ENCODE results near the gene UBE2E1. TPM values are rescaled to one million over a fixed set of nuclear protein-coding genes. Genes with fewer than 3 reads are reported as not detected.

UBE2E1 gene
- total and polyA plus RNA-seq, 2 of the 4 experiments (the other 2 are of a cell fraction): 54.1 to 91.6 TPM

GRCh38 chr3:23840521-23840920 is 34.8 kb downstream of the UBE2E1 start:
- no peak overlapping the region for H2BK5ac ChIP-seq (ENCODE audit: low read depth, low read length, poor library complexity, severe bottlenecking)
- H4K5ac ChIP-seq (ENCODE audit: low read depth, low read length): no peak overlapping the region
- H2AFZ ChIP-seq (replicated peaks; ENCODE audit: low read length, poor library complexity): no peak overlapping the region
- CTCF ChIA-PET: interaction anchor here (0.6 kb wide), 1 partner anchor 622 kb away, joined by 3 read pairs; no protein-coding TSS in a partner anchor
- no peak overlapping the region for H3K18ac ChIP-seq (ENCODE audit: low read depth, low read length)
- DNase-seq (no peak), ATAC-seq (ENCODE audit: low read depth) (no peak)
- no peak for TF ChIP-seq USF2 (IDR thresholded peaks at IDR 0.05; ENCODE audit: low read depth, low read length)
- TF ChIP-seq FOS (IDR thresholded peaks at IDR 0.05; ENCODE audit: low read depth, low read length): no peak
- no peak for TF ChIP-seq BHLHE40 (IDR thresholded peaks at IDR 0.05; ENCODE audit: low read depth, low read length)
- TF ChIP-seq CTCF (conservative IDR thresholded peaks at IDR 0.05; ENCODE audit: low read depth, low read length): no peak
- no peak for TF ChIP-seq CHD1 (IDR thresholded peaks at IDR 0.05; ENCODE audit: low read depth, low read length)
- TF ChIP-seq NFE2L2 (IDR thresholded peaks at IDR 0.05; ENCODE audit: low read depth, low read length): no peak
- no peak for TF ChIP-seq CEBPB (IDR thresholded peaks at IDR 0.05; ENCODE audit: low read depth, low read length)
- no peak for TF ChIP-seq RAD21 (IDR thresholded peaks at IDR 0.05; ENCODE audit: low read length)
- TF ChIP-seq POLR2A (IDR thresholded peaks at IDR 0.05; ENCODE audit: low read depth, low read length): no peak
- TF ChIP-seq SMC3 (IDR thresholded peaks at IDR 0.05; ENCODE audit: low read depth, low read length): no peak
- no peak for TF ChIP-seq RCOR1 (IDR thresholded peaks at IDR 0.05; ENCODE audit: insufficient replicate concordance, low read length)
- TF ChIP-seq MXI1 (IDR thresholded peaks at IDR 0.05; ENCODE audit: borderline replicate concordance, low read depth, low read length): no peak
- TF ChIP-seq MAFK (IDR thresholded peaks at IDR 0.05; ENCODE audit: low read depth, low read length): no peak
- no peak for TF ChIP-seq ELK1 (IDR thresholded peaks at IDR 0.05; ENCODE audit: borderline replicate concordance, low read depth, low read length)
- no peak for TF ChIP-seq MAZ (IDR thresholded peaks at IDR 0.05; ENCODE audit: borderline replicate concordance, low read depth, low read length)
- TF ChIP-seq RFX5 (IDR thresholded peaks at IDR 0.05; ENCODE audit: low read depth, low read length): no peak
- peaks cover 39 to 57% of the 10 kb centered on the region in 2 experiments for H3K79me1 ChIP-seq (ENCODE audit: low read depth in 1 of 2, low read length in 2 of 2)
- no peak overlapping the region for H2BK15ac ChIP-seq (ENCODE audit: low read depth, low read length)
- H3K27me3 ChIP-seq (ENCODE audit: control insufficient read depth, insufficient read depth, low read length): no peaks in the 10 kb centered on the region
- H3K14ac ChIP-seq (replicated peaks; ENCODE audit: low read depth, low read length): no peak overlapping the region
- dilution Hi-C loops (cut with HindIII; ENCODE audit: low sequenced_read_pairs, unreplicated experiment): no loop called here
- no peak overlapping the region for H2AK9ac ChIP-seq (replicated peaks; ENCODE audit: low read depth, low read length, poor library complexity)
- H3K9me3 ChIP-seq (ENCODE audit: control insufficient read depth, insufficient read depth, low read length): no peaks in the 10 kb centered on the region
- no peak overlapping the region for H4K91ac ChIP-seq (ENCODE audit: insufficient read depth, low read depth, low read length)
- H2AK5ac ChIP-seq (ENCODE audit: low read depth, low read length): no peak overlapping the region
- peaks cover 43% of the 10 kb centered on the region for H4K20me1 ChIP-seq (ENCODE audit: insufficient read depth, low read length)
- POLR2A ChIA-PET (ENCODE audit: unreplicated experiment): no interaction called here
- no peak overlapping the region for H4K8ac ChIP-seq (ENCODE audit: low read depth in 2 of 2, low read length in 2 of 2)
- no peaks in the 10 kb centered on the region for H3K36me3 ChIP-seq (ENCODE audit: control insufficient read depth, insufficient read depth, low read length)
- peaks cover 9% of the 10 kb centered on the region for H3K9me1 ChIP-seq (ENCODE audit: insufficient read depth, low read length)
- H2BK20ac ChIP-seq (ENCODE audit: low read depth, low read length): no peak overlapping the region
- no TSS peak for BruUV-seq (replicated peaks)
- no peak overlapping the region for H3K27ac ChIP-seq (ENCODE audit: insufficient read depth, low read length)
- H3K4ac ChIP-seq (ENCODE audit: low read depth, low read length): no peak overlapping the region
- peaks cover 2% of the 10 kb centered on the region; the same call in 1 of the 2 replicates for H3K4me1 ChIP-seq (ENCODE audit: control insufficient read depth, insufficient read depth, low read length)
- no peak overlapping the region for H3K23ac ChIP-seq (ENCODE audit: low read depth, low read length)
- no peak overlapping the region for H3K56ac ChIP-seq (ENCODE audit: extremely low read depth, insufficient read depth, low read length)
- no peak overlapping the region for H2BK120ac ChIP-seq (ENCODE audit: low read depth, low read length)
- no peak overlapping the region for H3K9ac ChIP-seq (ENCODE audit: low read depth, low read length)
- whole genome bisulfite sequencing, 2 experiments (ENCODE audit: extremely low coverage in 2 of 2, insufficient read length in 1 of 2): 100% methylated on average over 2 of the region's 5 CpGs; no CpG with 5 or more reads in 1 of the 2 experiments
- H3K4me3 ChIP-seq (ENCODE audit: insufficient read depth, low read depth, low read length): no peak overlapping the region
- intact Hi-C loops (cut with micrococcal nuclease): no loop called here
- H3K4me2 ChIP-seq (ENCODE audit: low read depth, low read length): no peak overlapping the region
- in situ Hi-C loops (cut with MboI; ENCODE audit: low sequenced_read_pairs): no loop called here
